GM06990 (cell line): ENCODE results near the gene RGS16.

Experiments used
- DNase-seq: peaks from one replicate; pipeline ENCODE4 v3.0.0-alpha.2; 2011; ENCODE audit not compliant: insufficient read length; ENCODE audit errors: extremely low read depth
- H3K27me3 ChIP-seq: replicated peaks from 2 replicates; pipeline ENCODE4 v1.6.0; 2011; ENCODE audit warnings: low read length; ENCODE audit not compliant: control insufficient read depth, insufficient read depth
- H3K36me3 ChIP-seq: 2 replicates; pipeline ENCODE4 v1.5.1; 2011; ENCODE audit warnings: low read length; ENCODE audit not compliant: control insufficient read depth, insufficient read depth
- H3K4me3 ChIP-seq: replicated peaks from 2 replicates; pipeline ENCODE4 v1.5.1; 2011; ENCODE audit warnings: low read depth, mild to moderate bottlenecking, control low read depth, low read length
- TF ChIP-seq, protein P1 (sequence below): IDR thresholded peaks from 2 replicates; pipeline ENCODE4 v1.5.1; 2011; ENCODE audit warnings: low read length, control low read depth, mild to moderate bottlenecking, inconsistent platforms; ENCODE audit not compliant: insufficient read depth, poor library complexity, severe bottlenecking

RGS16 gene

DNA sequence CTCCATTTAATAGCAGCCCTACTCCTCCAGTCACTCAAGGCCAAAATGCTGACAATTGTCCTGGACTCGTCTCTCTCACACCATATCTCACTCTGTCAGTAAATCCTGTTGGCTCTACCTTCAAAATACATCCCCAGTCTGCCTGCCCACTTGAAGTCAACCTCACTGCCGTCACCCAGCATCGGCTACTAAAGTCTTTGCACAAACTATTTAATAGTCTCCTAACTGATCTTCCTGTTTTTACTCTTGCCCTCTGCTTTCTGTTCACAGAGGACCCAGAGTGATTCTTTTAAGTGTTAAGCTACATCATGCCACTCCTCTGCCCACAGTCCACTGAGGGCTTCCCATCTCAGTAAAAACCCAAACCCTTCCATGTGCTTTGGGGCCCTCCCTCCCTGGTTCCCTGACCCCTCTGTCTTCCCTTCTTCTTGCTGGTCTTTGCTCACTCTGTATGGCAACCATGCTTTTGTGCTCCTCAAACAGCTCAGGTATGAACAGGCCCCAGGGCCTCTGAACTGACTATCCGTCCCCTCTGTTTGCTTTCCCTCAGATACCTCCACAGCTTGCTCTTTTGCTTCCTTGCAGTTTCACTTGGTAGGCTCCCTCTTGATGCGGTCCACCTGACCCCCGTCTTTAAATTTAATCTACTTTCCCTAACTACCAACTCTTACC is 34.1 kb downstream of the RGS16 start:
- no peaks in the 10 kb centered on the region; the same call in 1 of the 2 replicates for H3K36me3 ChIP-seq
- H3K27me3 ChIP-seq: no peaks in the 10 kb centered on the region
- H3K4me3 ChIP-seq: no peak overlapping the region
- TF ChIP-seq, protein P1, sequence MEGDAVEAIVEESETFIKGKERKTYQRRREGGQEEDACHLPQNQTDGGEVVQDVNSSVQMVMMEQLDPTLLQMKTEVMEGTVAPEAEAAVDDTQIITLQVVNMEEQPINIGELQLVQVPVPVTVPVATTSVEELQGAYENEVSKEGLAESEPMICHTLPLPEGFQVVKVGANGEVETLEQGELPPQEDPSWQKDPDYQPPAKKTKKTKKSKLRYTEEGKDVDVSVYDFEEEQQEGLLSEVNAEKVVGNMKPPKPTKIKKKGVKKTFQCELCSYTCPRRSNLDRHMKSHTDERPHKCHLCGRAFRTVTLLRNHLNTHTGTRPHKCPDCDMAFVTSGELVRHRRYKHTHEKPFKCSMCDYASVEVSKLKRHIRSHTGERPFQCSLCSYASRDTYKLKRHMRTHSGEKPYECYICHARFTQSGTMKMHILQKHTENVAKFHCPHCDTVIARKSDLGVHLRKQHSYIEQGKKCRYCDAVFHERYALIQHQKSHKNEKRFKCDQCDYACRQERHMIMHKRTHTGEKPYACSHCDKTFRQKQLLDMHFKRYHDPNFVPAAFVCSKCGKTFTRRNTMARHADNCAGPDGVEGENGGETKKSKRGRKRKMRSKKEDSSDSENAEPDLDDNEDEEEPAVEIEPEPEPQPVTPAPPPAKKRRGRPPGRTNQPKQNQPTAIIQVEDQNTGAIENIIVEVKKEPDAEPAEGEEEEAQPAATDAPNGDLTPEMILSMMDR: no peak
- DNase-seq: no peak

DNA sequence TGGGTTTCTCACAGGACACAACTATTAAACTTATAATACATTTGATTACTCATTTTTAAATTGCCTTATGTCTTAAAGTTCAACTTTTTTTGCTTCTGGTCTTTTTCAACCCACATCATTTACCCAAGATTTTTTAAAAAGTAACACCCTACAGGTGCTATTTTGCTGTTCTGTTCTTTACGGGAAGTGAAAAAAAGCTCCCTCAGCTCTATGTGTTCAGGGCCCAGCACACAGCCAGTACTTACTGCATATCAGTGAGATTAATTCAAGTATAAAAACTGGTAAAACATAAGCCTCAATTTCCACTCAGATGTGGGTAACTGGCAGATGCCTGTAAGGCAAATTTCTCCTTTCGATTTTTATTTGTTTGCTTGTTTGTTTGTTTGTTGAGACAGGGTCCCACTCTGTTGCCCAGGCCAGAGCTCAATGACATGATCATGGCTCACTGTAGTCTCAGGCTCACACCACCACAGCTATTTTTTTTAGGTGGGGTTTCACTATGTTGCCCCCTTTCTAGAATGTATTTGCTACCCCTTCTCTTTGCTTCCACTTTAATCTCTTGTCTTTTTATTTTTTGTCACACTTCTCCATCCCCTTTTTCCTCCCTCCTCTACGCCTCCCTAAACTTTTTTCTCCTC is 35.4 kb downstream of the RGS16 start:
- Histone ChIP-seq H3K36me3 (no peaks in the 10 kb centered on the region), H3K27me3 (no peaks in the 10 kb centered on the region), H3K4me3 (no peak overlapping the region)
- TF ChIP-seq, protein P1: no peak
- DNase-seq: no peak

DNA sequence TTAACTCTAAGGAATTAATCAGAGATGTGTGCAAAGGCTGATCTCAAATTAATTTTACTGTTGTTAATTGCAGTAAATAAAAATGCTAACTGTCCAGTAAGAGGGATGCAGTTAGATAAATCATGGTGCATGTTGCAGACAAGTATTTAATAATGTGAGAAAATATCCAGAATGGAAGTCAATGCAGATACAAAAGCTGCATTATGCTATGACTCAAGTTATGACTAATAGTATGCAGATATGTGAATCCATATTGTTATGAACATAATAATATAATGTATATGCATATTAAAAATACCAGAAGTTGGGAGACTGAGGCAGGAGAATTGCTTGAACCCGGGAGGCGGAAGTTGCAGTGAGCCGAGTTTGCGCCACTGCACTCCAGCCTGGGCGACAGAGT is 36.6 kb downstream of the RGS16 start:
- H3K27me3 ChIP-seq: no peaks in the 10 kb centered on the region
- H3K36me3 ChIP-seq: no peaks in the 10 kb centered on the region
- no peak overlapping the region for H3K4me3 ChIP-seq
- TF ChIP-seq, protein P1: no peak
- DNase-seq: no peak

DNA sequence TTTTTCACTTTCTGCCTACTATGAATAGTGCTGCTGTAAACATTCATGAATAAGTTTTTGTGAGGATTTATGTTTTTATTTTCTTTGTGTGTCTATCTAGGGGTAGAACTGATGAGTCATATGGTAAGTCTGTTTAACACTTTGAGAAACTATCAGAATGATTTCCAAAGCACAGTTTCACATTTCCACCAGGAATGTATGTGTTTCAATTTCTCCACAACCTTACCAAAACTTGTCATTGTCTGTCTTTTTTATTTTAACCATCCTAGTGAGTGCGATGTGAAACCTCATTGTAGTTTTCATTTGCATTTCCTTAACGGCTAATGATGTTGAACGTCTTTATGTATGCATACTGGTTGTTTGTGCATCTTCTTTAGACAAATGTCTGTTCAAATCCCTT is 38.7 kb downstream of the RGS16 start:
- DNase-seq: no peak
- Histone ChIP-seq H3K4me3 (no peak overlapping the region), H3K36me3 (no peaks in the 10 kb centered on the region), H3K27me3 (no peaks in the 10 kb centered on the region)
- TF ChIP-seq, protein P1: no peak

GRCh38 chr1:182564406-182565004 is 39.7 kb downstream of the RGS16 start:
- Histone ChIP-seq H3K27me3 (no peaks in the 10 kb centered on the region), H3K4me3 (no peak overlapping the region), H3K36me3 (no peaks in the 10 kb centered on the region)
- TF ChIP-seq, protein P1: no peak
- no peak for DNase-seq
